ENCODE data around the gene COL20A1. TPM values are rescaled to one million over a fixed set of nuclear protein-coding genes. Genes with fewer than 3 reads are reported as not detected.
"Not testable (repeated sequence)": the region's sequence is repeated elsewhere in the genome, so short reads cannot be mapped to it uniquely, and the experiment has no call there.

COL20A1 gene
- total and polyA plus RNA-seq, 7 donors, result 0.07 TPM; not detected in 6

- 72 to 73% methylated on average over 12 of the region's 12 CpGs for WGBS, 2 donors
- TF ChIP-seq POLR2AphosphoS5 (IDR thresholded peaks at IDR 0.05), result no peak
- TF ChIP-seq CTCF (IDR thresholded peaks at IDR 0.05), result no peak
- TF ChIP-seq EP300 (IDR thresholded peaks at IDR 0.05), result no peak
- no peak for TF ChIP-seq POLR2A (IDR thresholded peaks at IDR 0.05)
- peaks cover 0 to 56% (median 12%) of the 10 kb centered on the region in 3 donors for H3K27me3 ChIP-seq
Observed at GRCh38 chr20:63337786-63338420, 44.9 kb downstream of the COL20A1 start.

GRCh38 chr20:63339154-63340094, 46.4 kb downstream of the COL20A1 start:
- H3K9me3 ChIP-seq; H3K4me1 ChIP-seq; H3K27ac ChIP-seq; H3K36me3 ChIP-seq; DNase-seq; intact Hi-C loops (cut with DNase I); H3K4me3 ChIP-seq: not testable (repeated sequence)
- H3K27me3 ChIP-seq, result peaks cover 0 to 56% (median 8%) of the 10 kb centered on the region in 3 donors
- WGBS, 2 donors, result 69 to 75% methylated on average over 14 of the region's 14 CpGs

More at GRCh38 chr20:63337786-63338420, 44.9 kb downstream of the COL20A1 start:
- no peaks in the 10 kb centered on the region for H3K9me3 ChIP-seq
- no peak overlapping the region for H3K27ac ChIP-seq
- H3K4me3 ChIP-seq, result no peak overlapping the region
- no peaks in the 10 kb centered on the region for H3K36me3 ChIP-seq
- intact Hi-C loops (cut with DNase I), result no loop called here
- H3K4me1 ChIP-seq, result no peaks in the 10 kb centered on the region
- DNase-seq, result no peak

GRCh38 chr20:63340158-63340688, 47.2 kb downstream of the COL20A1 start:
- H3K36me3 ChIP-seq; H3K4me1 ChIP-seq; H3K4me3 ChIP-seq; DNase-seq; intact Hi-C loops (cut with DNase I); H3K9me3 ChIP-seq; H3K27ac ChIP-seq: not testable (repeated sequence)
- peaks cover 0 to 56% (median 11%) of the 10 kb centered on the region in 3 donors for H3K27me3 ChIP-seq
- 78 to 81% methylated on average over 10 of the region's 10 CpGs for WGBS, 2 donors

- WGBS, 2 donors, result 87 to 90% methylated on average over 59 of the region's 59 CpGs
- TF ChIP-seq POLR2AphosphoS5 (IDR thresholded peaks at IDR 0.05) (no peak), CTCF (IDR thresholded peaks at IDR 0.05) (no peak), EP300 (IDR thresholded peaks at IDR 0.05) (no peak), POLR2A (IDR thresholded peaks at IDR 0.05) (no peak)
- Histone ChIP-seq H3K4me3 (no peak overlapping the region), H3K4me1 (peaks cover 0 to 19% (median 0%) of the 10 kb centered on the region in 4 donors), H3K36me3 (no peaks in the 10 kb centered on the region), H3K27ac (no peak overlapping the region), H3K9me3 (no peaks in the 10 kb centered on the region), H3K27me3 (peaks cover 0 to 61% (median 34%) of the 10 kb centered on the region in 3 donors)
- intact Hi-C loops (cut with DNase I), result no loop called here
- no peak for DNase-seq
Observed at GRCh38 chr20:63342561-63343459, 49.8 kb downstream of the COL20A1 start.

Data from sigmoid colon (tissue), 7 donors.